Transverse colon (tissue), 4 donors: ENCODE results near the gene KCNJ5. TPM values are rescaled to one million over a fixed set of nuclear protein-coding genes. Genes with fewer than 3 reads are reported as not detected.

Experiments
- DNase-seq: peaks from one replicate; pipeline ENCODE4 v3.0.0-alpha.2; 2019
- H3K27ac ChIP-seq, 4 donors: fragments of 200-600 bp; sonication (generic); 2 replicates each; pipeline ENCODE4 v1.5.1; 2016 to 2018; ENCODE audit warnings: inconsistent platforms in 4 of 4
- H3K27me3 ChIP-seq: fragments of 200-600 bp; sonication (generic); 2 replicates; pipeline ENCODE4 v1.5.1; 2017; ENCODE audit warnings: inconsistent platforms
- H3K36me3 ChIP-seq, 4 donors: fragments of 200-600 bp; sonication (generic); 2 replicates each; pipeline ENCODE4 v1.5.1; 2017 to 2019; ENCODE audit warnings: inconsistent platforms in 4 of 4
- H3K4me1 ChIP-seq, 4 donors: fragments of 200-600 bp; sonication (generic); 2 replicates each; pipeline ENCODE4 v1.5.1; 2017 to 2020; ENCODE audit warnings: inconsistent platforms in 4 of 4
- H3K4me3 ChIP-seq, 4 donors: fragments of 200-600 bp; sonication (generic); 1 replicate in 1 of 4; 2 replicates in 3 of 4; pipeline versions ENCODE4 v1.5.1 to v1.6.1; 2017 to 2019; ENCODE audit warnings: inconsistent platforms in 4 of 4
- H3K9me3 ChIP-seq, 2 donors: fragments of 200-600 bp; sonication (generic); 2 replicates each; pipeline ENCODE4 v1.5.1; 2017 to 2019; ENCODE audit warnings: inconsistent platforms in 2 of 2
- CTCF ChIP-seq, 5 experiments: fragments of 200-600 bp in 3 of 5; fragments of 450-650 bp in 2 of 5; sonication (generic) in 3 of 5; IDR thresholded peaks; 1 replicate in 2 of 5; 2 replicates in 3 of 5; pipeline ENCODE4 v1.5.1; 2016 to 2017; ENCODE audit warnings: antibody characterized with exemption in 5 of 5, inconsistent platforms in 3 of 5, mild to moderate bottlenecking in 2 of 5, moderate library complexity in 1 of 5
- EP300 ChIP-seq: sonication (generic); formaldehyde crosslinking; IDR thresholded peaks from one replicate; pipeline ENCODE4 v1.6.1; 2017; ENCODE audit warnings: antibody characterized with exemption, low read depth
- POLR2A ChIP-seq: fragments of 450-650 bp; IDR thresholded peaks from one replicate; pipeline ENCODE4 v1.6.1; 2016; ENCODE audit warnings: antibody characterized with exemption, mild to moderate bottlenecking, moderate library complexity
- POLR2AphosphoS5 ChIP-seq, 3 donors: sonication (generic); formaldehyde crosslinking; IDR thresholded peaks; one replicate each; pipeline ENCODE4 v1.6.1; 2016; ENCODE audit warnings: antibody characterized with exemption in 3 of 3
- WGBS, 2 donors: methylation state at CpG; one replicate each; pipeline ENCODE4 v1.1.5; 2018; ENCODE audit warnings: low coverage in 1 of 2; 5-methylcytosine and 5-hydroxymethylcytosine counted together
- in situ Hi-C, 4 donors: fragments of 200-750 bp; cut with MboI; loops; one replicate each; pipeline versions ENCODE4 v1.15.0 to v1.15.1; 2017; ENCODE audit warnings: low sequenced_read_pairs in 3 of 4, low pct_ligation_motif_present in 1 of 4, low pct_unique_long_range_greater_than_20kb in 1 of 4
- intact Hi-C: fragments of 100-400 bp; cut with DNase I; formaldehyde crosslinking; loops from one replicate; pipeline ENCODE4 v1.15.1; 2023; ENCODE audit warnings: low total_unique reads
- total RNA-seq, 4 donors: library from RNA; depleted of rRNA; stranded (reverse); fragments of >200 nt; gene quantifications; one replicate each; pipeline ENCODE4 v1.1.0, GENCODE V29; 2016

Gene KCNJ5
- total RNA-seq, 4 donors from 2014 or later = 0.14 to 17.1 (median 7.4) TPM

GRCh38 chr11:128955636-128956035, 64.5 kb downstream of the KCNJ5 start:
- no peaks in the 10 kb centered on the region for H3K9me3 ChIP-seq
- H3K27me3 ChIP-seq = no peaks in the 10 kb centered on the region
- WGBS, 2 donors = 43% methylated on average over 3 of the region's 3 CpGs; no CpG with 5 or more reads in 1 of the 2 donors
- H3K27ac ChIP-seq = no peak overlapping the region
- no peak for DNase-seq
- no peak for TF ChIP-seq EP300
- intact Hi-C loops (loop anchor here (2.0 kb wide), 1 partner anchor 71 kb away; no protein-coding TSS in a partner anchor), in situ Hi-C loops (loop anchor here in 2 of 4 donors (10.0 kb wide), 1 partner anchor 71 kb away; no protein-coding TSS in a partner anchor)
- H3K36me3 ChIP-seq = no peaks in the 10 kb centered on the region
- H3K4me1 ChIP-seq = no peaks in the 10 kb centered on the region
- H3K4me3 ChIP-seq = no peak overlapping the region

GRCh38 chr11:128956401-128957201, 65.4 kb downstream of the KCNJ5 start:
- no peaks in the 10 kb centered on the region for H3K9me3 ChIP-seq
- no peaks in the 10 kb centered on the region for H3K4me1 ChIP-seq
- H3K4me3 ChIP-seq = no peak overlapping the region
- in situ Hi-C loops = loop anchor here in 2 of 4 donors (10.0 kb wide), 1 partner anchor 72 kb away; no protein-coding TSS in a partner anchor
- no peaks in the 10 kb centered on the region for H3K36me3 ChIP-seq
- no peaks in the 10 kb centered on the region for H3K27me3 ChIP-seq
- H3K27ac ChIP-seq = no peak overlapping the region
- WGBS, 2 donors = 49 to 93% methylated on average over 2 to 8 of the region's 8 CpGs
- intact Hi-C loops = no loop called here
- peak; percentile 23 for DNase-seq
- TF ChIP-seq POLR2AphosphoS5 (IDR thresholded peaks at IDR 0.05) (no peak), CTCF (IDR thresholded peaks at IDR 0.05) (peak; percentile 53 to 84 (median 66))

- Histone ChIP-seq H3K4me3 (no peak overlapping the region), H3K27ac (no peak overlapping the region), H3K36me3 (no peaks in the 10 kb centered on the region), H3K9me3 (no peaks in the 10 kb centered on the region), H3K27me3 (no peaks in the 10 kb centered on the region), H3K4me1 (no peaks in the 10 kb centered on the region)
- DNase-seq = no peak
- intact Hi-C loops (no loop called here), in situ Hi-C loops (loop anchor here in 2 of 4 donors (10.0 kb wide), 1 partner anchor 72 kb away; no protein-coding TSS in a partner anchor)
- 75 to 77% methylated on average over 5 to 8 of the region's 8 CpGs for WGBS, 2 donors
- TF ChIP-seq CTCF (IDR thresholded peaks at IDR 0.05) (no peak), EP300 (no peak), POLR2A (no peak), POLR2AphosphoS5 (IDR thresholded peaks at IDR 0.05) (no peak)
These were observed 66.0 kb downstream of the KCNJ5 start for GRCh38 chr11:128957202-128957482.

GRCh38 chr11:128961645-128962044, 70.5 kb downstream of the KCNJ5 start:
- 88 to 100% methylated on average over 1 to 2 of the region's 2 CpGs for WGBS, 2 donors
- intact Hi-C loops = no loop called here
- TF ChIP-seq POLR2AphosphoS5 (IDR thresholded peaks at IDR 0.05) (no peak), EP300 (no peak), POLR2A (no peak), CTCF (IDR thresholded peaks at IDR 0.05) (no peak)

More at GRCh38 chr11:128961645-128962044, 70.5 kb downstream of the KCNJ5 start:
- Histone ChIP-seq H3K36me3 (no peaks in the 10 kb centered on the region), H3K4me3 (no peak overlapping the region), H3K9me3 (no peaks in the 10 kb centered on the region), H3K27ac (no peak overlapping the region), H3K4me1 (no peaks in the 10 kb centered on the region), H3K27me3 (no peaks in the 10 kb centered on the region)
- no peak for DNase-seq
- in situ Hi-C loops = no loop called here
